GM19468 (cell line): ENCODE data around the gene CHST8.

Experiments used
- ATAC-seq: cut with Tn5 transposase; IDR thresholded peaks from one replicate; pipeline ENCODE4 v1.9.1; 2021; ENCODE audit warnings: mild to moderate bottlenecking, moderate library complexity, moderate number of reproducible peaks; ENCODE audit not compliant: unreplicated experiment; ENCODE audit errors: extremely low read depth

The CHST8 gene

DNA sequence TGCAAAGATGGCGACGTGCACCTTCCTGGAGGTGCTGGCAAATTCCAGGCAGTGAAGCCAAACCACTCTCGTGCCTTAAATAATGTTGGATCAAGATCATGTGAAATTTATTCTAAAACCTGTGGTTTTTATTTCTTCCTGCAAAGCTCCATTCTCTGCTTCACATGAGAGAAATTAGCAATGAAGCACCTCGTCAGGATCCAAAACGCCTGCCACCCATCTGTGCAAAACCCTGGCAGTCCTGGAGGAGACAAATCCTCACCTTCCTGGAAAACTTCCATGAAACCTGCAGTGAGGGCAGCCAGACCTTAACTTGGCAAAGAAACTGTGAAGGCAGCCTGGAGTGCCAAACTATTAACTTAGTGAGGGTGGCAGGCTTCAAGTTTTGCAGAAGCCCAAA lies 47.6 kb downstream of the CHST8 start:
- ATAC-seq, result no peak

GRCh38 chr19:33670398-33670797 lies 48.6 kb downstream of the CHST8 start:
- no peak for ATAC-seq

- ATAC-seq, result no peak
Measured at GRCh38 chr19:33671211-33671610, 49.5 kb downstream of the CHST8 start.

GRCh38 chr19:33673258-33673875 lies 51.6 kb downstream of the CHST8 start:
- ATAC-seq, result no peak

- no peak for ATAC-seq
Measured at GRCh38 chr19:33673996-33674625, 52.4 kb downstream of the CHST8 start.

DNA sequence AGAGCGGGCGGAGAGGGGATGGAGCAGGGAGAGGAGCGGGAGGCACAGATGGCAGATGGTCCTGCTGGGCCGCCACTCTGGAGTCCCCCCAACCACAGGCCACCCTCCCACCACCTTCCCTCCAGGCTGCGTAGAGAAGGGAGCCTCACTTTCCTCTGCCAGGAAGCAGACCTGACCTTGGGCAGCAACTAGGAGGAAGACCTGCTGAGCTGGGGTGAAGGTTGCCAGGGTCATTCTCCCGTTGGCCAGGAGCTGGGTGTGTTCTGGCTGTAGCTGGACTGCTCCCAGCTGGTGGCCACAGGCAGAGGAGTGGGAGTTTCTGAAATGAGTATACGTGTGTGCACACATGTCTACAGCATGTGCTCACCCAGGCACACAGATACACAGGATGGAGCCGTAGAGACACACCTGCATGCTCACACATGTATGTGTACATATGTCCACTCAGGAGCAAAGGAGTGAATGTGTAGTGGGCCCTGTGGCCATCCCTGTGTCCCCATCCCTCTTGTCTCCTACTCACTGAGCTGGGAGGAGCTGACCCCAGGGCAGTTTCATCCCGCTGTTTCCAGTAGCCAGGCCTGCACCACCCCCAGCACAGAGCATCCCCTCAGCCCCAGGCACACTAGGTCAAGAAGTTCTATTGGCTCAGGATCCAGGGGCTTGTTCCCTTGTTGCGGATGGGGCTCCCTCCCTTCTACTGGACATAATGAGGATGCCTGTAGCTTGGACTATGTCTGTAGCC lies 53.0 kb downstream of the CHST8 start:
- no peak for ATAC-seq

DNA sequence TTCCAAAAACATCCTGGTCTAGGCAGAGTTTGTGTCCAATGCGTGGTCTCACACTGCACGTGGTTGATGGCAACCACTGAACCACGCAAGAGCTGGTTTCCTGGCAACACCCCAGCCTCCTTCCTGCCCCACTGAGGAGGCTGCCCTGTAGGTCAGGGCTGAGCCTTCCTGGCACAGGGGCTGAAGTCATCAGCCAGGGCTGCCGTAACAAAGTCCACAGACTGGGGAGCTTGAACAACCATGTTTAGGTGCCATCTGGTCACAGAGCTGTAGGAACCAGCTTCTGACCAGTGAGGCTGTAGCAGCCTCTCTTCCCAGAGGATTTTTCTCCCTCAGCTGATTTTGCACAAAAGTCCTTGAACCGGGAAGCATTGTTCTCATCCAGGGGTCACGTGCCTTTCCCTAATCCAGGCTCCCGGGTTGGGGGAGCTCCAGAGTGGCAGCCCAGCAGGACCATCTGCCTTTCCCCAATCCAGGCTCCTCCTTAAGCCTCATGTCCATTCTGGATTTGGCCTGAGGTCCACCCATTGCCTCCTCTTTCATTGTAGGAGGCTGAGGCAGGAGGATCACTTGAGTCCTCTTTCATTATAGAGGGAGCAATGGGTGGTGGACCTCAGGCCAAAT lies 53.9 kb downstream of the CHST8 start:
- ATAC-seq, result no peak

DNA sequence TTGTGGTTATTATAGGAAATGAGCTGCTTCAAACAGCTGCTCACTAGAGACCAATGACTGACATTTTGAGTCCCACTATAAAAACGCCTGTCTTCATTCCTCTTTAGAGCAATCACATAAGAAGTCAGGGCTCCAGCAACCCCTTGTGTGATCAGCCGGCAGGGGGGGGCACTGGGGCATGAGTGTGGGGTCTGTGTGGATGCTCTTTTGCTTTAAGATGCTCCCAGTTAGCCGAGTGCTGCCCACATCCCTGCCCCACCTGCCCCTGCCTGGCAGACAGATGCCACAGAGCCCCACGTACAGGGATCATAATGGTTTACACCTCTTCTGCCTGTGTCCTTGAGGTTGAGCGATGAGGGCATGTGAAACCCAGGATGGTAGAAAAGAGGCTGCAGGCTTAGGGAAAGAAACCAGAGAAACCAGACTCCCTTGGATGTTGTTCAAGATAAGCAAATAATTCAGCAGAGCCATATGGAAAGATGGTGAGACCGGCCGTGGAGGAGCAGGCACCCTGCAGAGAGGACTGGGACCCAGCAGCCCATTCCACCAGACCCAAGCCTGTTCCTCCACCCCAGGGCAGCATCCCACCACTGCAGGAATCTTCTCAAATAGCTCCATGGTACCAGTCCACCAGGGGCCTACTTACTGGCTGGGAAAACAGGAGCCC lies 55.4 kb downstream of the CHST8 start:
- ATAC-seq, result no peak

DNA sequence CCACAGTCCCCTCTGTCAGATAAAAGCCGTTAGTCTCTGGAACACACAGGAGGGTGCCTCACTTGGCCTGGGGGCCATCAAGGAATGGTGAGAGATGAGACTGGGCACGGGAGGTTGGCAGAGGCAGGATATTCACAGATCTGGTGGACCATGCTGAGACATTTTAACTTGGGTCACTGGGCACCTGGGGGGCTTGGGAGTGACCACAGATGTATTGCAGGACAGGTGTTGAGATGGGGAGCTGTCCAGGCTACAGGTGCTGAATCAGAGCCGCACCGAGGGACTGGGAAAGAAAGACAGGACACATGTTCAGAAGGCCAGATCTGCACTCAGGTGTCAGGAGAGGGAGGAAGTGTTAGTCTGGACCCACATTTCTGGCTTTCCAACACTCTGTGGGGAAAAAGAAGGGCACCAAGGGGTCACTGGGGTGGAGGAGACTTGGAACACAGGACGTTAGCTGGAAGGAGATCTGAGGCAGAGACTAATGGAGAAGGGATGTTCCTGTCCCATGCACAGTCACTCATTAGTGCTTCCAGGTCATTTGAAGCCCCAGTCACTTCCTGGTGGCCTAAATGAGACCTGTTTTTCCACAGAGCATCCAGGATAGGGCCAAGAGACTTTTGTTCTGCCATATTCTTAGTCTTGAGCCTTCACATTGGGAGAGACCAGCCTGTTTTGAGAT lies 56.1 kb downstream of the CHST8 start:
- no peak for ATAC-seq

- no peak for ATAC-seq
Measured at GRCh38 chr19:33678796-33679585, 57.2 kb downstream of the CHST8 start.

GRCh38 chr19:33679696-33680095 lies 57.9 kb downstream of the CHST8 start:
- no peak for ATAC-seq

GRCh38 chr19:33681081-33681680 lies 59.4 kb downstream of the CHST8 start:
- no peak for ATAC-seq

- no peak for ATAC-seq
Measured at GRCh38 chr19:33683881-33684537, 62.3 kb downstream of the CHST8 start.

GRCh38 chr19:33684538-33685232 lies 62.9 kb downstream of the CHST8 start:
- no peak for ATAC-seq

- ATAC-seq, result no peak
Measured at GRCh38 chr19:33685541-33685940, 63.8 kb downstream of the CHST8 start.

- ATAC-seq, result no peak
Measured at GRCh38 chr19:33686262-33686661, 64.5 kb downstream of the CHST8 start.

- no peak for ATAC-seq
Measured at GRCh38 chr19:33686687-33687480, 65.1 kb downstream of the CHST8 start.
